SK-N-SH (cell line): Measurements from ENCODE around the gene UNK. TPM values are rescaled to one million over a fixed set of nuclear protein-coding genes. Genes with fewer than 3 reads are reported as not detected.
A peak's percentile ranks its signal among the peaks of the same experiment; 100 is the strongest.

Source experiments
- CTCF ChIA-PET: fragments of 300-600, 350-600 bp; formaldehyde crosslinking; extraction: SDS; loops from one replicate; lab custom pipeline; 2021; lab: Yijun Ruan, JAX
- POLR2A ChIA-PET: fragments of 350-600 bp; sonication (Branson Sonifier 250); formaldehyde crosslinking; extraction: SDS; loops from one replicate; lab custom pipeline; 2020; ENCODE audit warnings: antibody characterized with exemption, inconsistent platforms; lab: Yijun Ruan, JAX
- DNase-seq: peaks from one replicate; pipeline ENCODE4 v3.0.0; 2012
- H2AFZ ChIP-seq: fragments of 200-600 bp; sonication (generic); 2 replicates; pipeline ENCODE4 v1.8.1; 2016; ENCODE audit warnings: antibody characterized with exemption, mild to moderate bottlenecking, low read depth
- H3F3A ChIP-seq: fragments of 200-600 bp; sonication (generic); replicated peaks from 2 replicates; pipeline ENCODE3; 2016; ENCODE audit warnings: antibody characterized with exemption, mild to moderate bottlenecking; ENCODE audit not compliant: insufficient read depth
- H3K27ac ChIP-seq, 2 experiments: fragments of 200-500 bp in 1 of 2; fragments of 200-600 bp in 1 of 2; sonication (Bioruptor generic) in 1 of 2; sonication (generic), shearing (Covaris generic) in 1 of 2; 2 replicates each; pipeline versions ENCODE4 v1.5.1 to v1.6.1; 2014 to 2016; ENCODE audit warnings: low read depth in 2 of 2, inconsistent platforms in 1 of 2, low read length in 1 of 2, mild to moderate bottlenecking in 1 of 2, mixed read lengths in 1 of 2
- H3K27me3 ChIP-seq: fragments of 200-600 bp; sonication (generic), shearing (Covaris generic); 2 replicates; pipeline ENCODE4 v1.6.1; 2016; ENCODE audit warnings: mixed run types; ENCODE audit not compliant: insufficient read depth
- H3K36me3 ChIP-seq, 2 experiments: fragments of 200-500 bp in 1 of 2; fragments of 200-600 bp in 1 of 2; sonication (Bioruptor generic) in 1 of 2; sonication (generic) in 1 of 2; replicated peaks in 1 of 2; 2 replicates each; pipeline versions ENCODE3 to v1.5.1; 2014 to 2016; ENCODE audit warnings: low read length in 1 of 2, mild to moderate bottlenecking in 1 of 2; ENCODE audit not compliant: insufficient read depth in 2 of 2, control insufficient read depth in 1 of 2
- H3K4me1 ChIP-seq, 2 experiments: fragments of 200-500 bp in 1 of 2; fragments of 200-600 bp in 1 of 2; sonication (Bioruptor generic) in 1 of 2; sonication (generic), shearing (Covaris generic) in 1 of 2; 2 replicates each; pipeline versions ENCODE4 v1.5.1 to v1.6.1; 2014 to 2016; ENCODE audit warnings: low read depth in 1 of 2, low read length in 1 of 2, mixed run types in 1 of 2; ENCODE audit not compliant: insufficient read depth in 2 of 2, control insufficient read depth in 1 of 2
- H3K4me2 ChIP-seq: fragments of 200-600 bp; sonication (generic), shearing (Covaris generic); 2 replicates; pipeline ENCODE4 v1.6.1; 2017; ENCODE audit warnings: mixed run types
- H3K4me3 ChIP-seq, 2 experiments: fragments of 200-500 bp in 1 of 2; fragments of 200-600 bp in 1 of 2; sonication (Bioruptor generic) in 1 of 2; sonication (generic), shearing (Covaris generic) in 1 of 2; 2 replicates each; pipeline versions ENCODE4 v1.5.1 to v1.8.1; 2014 to 2016; ENCODE audit warnings: low read depth in 2 of 2, inconsistent platforms in 1 of 2, low read length in 1 of 2, mild to moderate bottlenecking in 1 of 2, mixed read lengths in 1 of 2, moderate library complexity in 1 of 2
- H3K79me2 ChIP-seq: fragments of 200-600 bp; sonication (generic); 2 replicates; pipeline ENCODE4 v1.8.1; 2017; ENCODE audit warnings: mild to moderate bottlenecking; ENCODE audit not compliant: insufficient read depth
- H3K9ac ChIP-seq: fragments of 200-600 bp; sonication (generic); 2 replicates; pipeline ENCODE4 v1.6.1; 2017; ENCODE audit warnings: mixed run types
- H3K9me2 ChIP-seq: fragments of 200-600 bp; sonication (generic); 2 replicates; pipeline ENCODE4 v1.6.1; 2017; ENCODE audit warnings: mixed run types
- H3K9me3 ChIP-seq: fragments of 200-600 bp; sonication (generic); 2 replicates; pipeline ENCODE4 v1.6.1; 2017; ENCODE audit warnings: mixed run types, mild to moderate bottlenecking, moderate library complexity
- H4K20me1 ChIP-seq: fragments of 200-600 bp; sonication (generic); 2 replicates; pipeline ENCODE4 v1.6.1; 2017; ENCODE audit warnings: mild to moderate bottlenecking, mixed run types; ENCODE audit not compliant: insufficient read depth
- CHD2 ChIP-seq: fragments of 150-350 bp; IDR thresholded peaks from 2 replicates; pipeline ENCODE4 v1.6.1; 2018; ENCODE audit warnings: low read length; ENCODE audit not compliant: partially characterized antibody
- ELF1 ChIP-seq: IDR thresholded peaks from 2 replicates; pipeline ENCODE4 v1.4.0; 2012
- EP300 ChIP-seq, 2 experiments: IDR thresholded peaks; 2 replicates each; pipeline versions ENCODE4 v1.4.0 to v1.6.1; 2012; ENCODE audit warnings: borderline replicate concordance in 1 of 2, low read depth in 1 of 2, low read length in 1 of 2
- FOSL2 ChIP-seq: IDR thresholded peaks from 2 replicates; pipeline ENCODE4 v1.4.0; 2012; ENCODE audit warnings: low read depth, mild to moderate bottlenecking, moderate library complexity, borderline replicate concordance
- FOXJ3 ChIP-seq: sonication (generic); formaldehyde crosslinking; IDR thresholded peaks from 2 replicates; pipeline ENCODE4 v1.5.1; 2020; ENCODE audit warnings: mild to moderate bottlenecking, missing genetic modification reagents
- GABPA ChIP-seq: IDR thresholded peaks from 2 replicates; pipeline ENCODE4 v1.4.0; 2012; ENCODE audit warnings: low read depth, mild to moderate bottlenecking
- IRF3 ChIP-seq: fragments of 150-350 bp; IDR thresholded peaks from 2 replicates; pipeline ENCODE4 v1.6.1; 2016; ENCODE audit warnings: mild to moderate bottlenecking, low read depth, low read length
- MXI1 ChIP-seq: IDR thresholded peaks from 2 replicates; pipeline ENCODE4 v1.6.1; 2012; ENCODE audit warnings: mild to moderate bottlenecking, low read depth, low read length, improper control_type of control experiment
- NFIC ChIP-seq: IDR thresholded peaks from 2 replicates; pipeline ENCODE4 v1.4.0; 2012; ENCODE audit warnings: borderline replicate concordance
- POLR2AphosphoS5 ChIP-seq: IDR thresholded peaks from 2 replicates; pipeline ENCODE4 v1.6.1; 2012; ENCODE audit warnings: low read depth, low read length
- RAD21 ChIP-seq: IDR thresholded peaks from 2 replicates; pipeline ENCODE4 v1.6.1; 2012; ENCODE audit warnings: mild to moderate bottlenecking, low read length
- REST ChIP-seq: IDR thresholded peaks from 2 replicates; pipeline ENCODE4 v1.6.1; 2012; ENCODE audit warnings: mild to moderate bottlenecking, low read depth, low read length, moderate library complexity
- SMC3 ChIP-seq: IDR thresholded peaks from 2 replicates; pipeline ENCODE4 v1.6.1; 2012; ENCODE audit warnings: low read depth, low read length, improper control_type of control experiment
- TCF12 ChIP-seq: IDR thresholded peaks from 2 replicates; pipeline ENCODE4 v1.4.0; 2012
- TEAD4 ChIP-seq: IDR thresholded peaks from 2 replicates; pipeline ENCODE4 v1.4.0; 2012; ENCODE audit warnings: mild to moderate bottlenecking, borderline replicate concordance; ENCODE audit not compliant: insufficient read depth
- USF1 ChIP-seq: IDR thresholded peaks from 2 replicates; pipeline ENCODE4 v1.4.0; 2012; ENCODE audit warnings: low read depth, borderline replicate concordance
- ZBTB33 ChIP-seq: IDR thresholded peaks from 2 replicates; pipeline ENCODE4 v1.4.0; 2012; ENCODE audit warnings: low read depth, borderline replicate concordance
- WGBS: methylation state at CpG from one replicate; pipeline ENCODE4 v1.1.6; 2017; ENCODE audit warnings: low lambda C conversion rate; 5-methylcytosine and 5-hydroxymethylcytosine counted together
- polyA plus RNA-seq, 3 experiments: library from polyadenylated mRNA; depleted of rRNA; stranded (reverse); fragments of >200 nt; gene quantifications; 2 replicates each; pipeline ENCODE4 v1.2.3, GENCODE V29; 2012
- TF ChIP-seq, protein P1 (sequence below): fragments of 200-600 bp; sonication (generic); IDR thresholded peaks from 2 replicates; pipeline ENCODE4 v1.6.1; 2017; ENCODE audit warnings: antibody characterized with exemption, mild to moderate bottlenecking, moderate library complexity
- TF ChIP-seq, protein P2 (sequence below): IDR thresholded peaks from 2 replicates; pipeline ENCODE4; 2012
- TF ChIP-seq, protein P3 (sequence below): IDR thresholded peaks from 2 replicates; pipeline ENCODE4 v1.4.0; 2012; ENCODE audit warnings: low read depth

UNK gene
- polyA plus RNA-seq, 1 of the 3 experiments (the other 2 are of a cell fraction): 24.8 TPM

- Histone ChIP-seq H3K27me3 (no peaks in the 10 kb centered on the region), H3K9me2 (no peaks in the 10 kb centered on the region), H3K4me3 (peak overlapping the region; percentile 52 to 65), H3K9me3 (no peaks in the 10 kb centered on the region), H3K79me2 (no peaks in the 10 kb centered on the region), H2AFZ (peak overlapping the region; percentile 93), H3K36me3 (no peaks in the 10 kb centered on the region), H3F3A (peaks cover 13% of the 10 kb centered on the region), H4K20me1 (no peaks in the 10 kb centered on the region), H3K9ac (peak overlapping the region; percentile 46), H3K4me1 (peaks cover 0 to 39% of the 10 kb centered on the region in 2 experiments; a peak in 1 of 4 replicates), H3K4me2 (peak overlapping the region; percentile 85), H3K27ac (peak overlapping the region in 1 of 2 experiments; percentile 35; a peak in 1 of 4 replicates)
- ChIA-PET CTCF (interaction anchor here (0.6 to 31.4 kb wide), 82 partner anchors 9 to 431 kb away, joined by 3 to 1370 read pairs (median 5); partner anchors contain the start of genes GALK1, ITGB4, MRPL38 and RECQL5), POLR2A (interaction anchor here (0.6 to 4.2 kb wide), 11 partner anchors 8 to 142 kb away, joined by 3 to 52 read pairs (median 7); partner anchors contain the start of genes GALK1 and UNK)
- DNase-seq: peak; percentile 98
- WGBS: 56% methylated on average over 13 of the region's 76 CpGs
- TF ChIP-seq MXI1 (peak; percentile 81), CHD2 (no peak), REST (0 out of 2 replicates have a peak, but pooled peaks have one; percentile 33), RAD21 (peak; percentile 49), NFIC (no peak), TEAD4 (no peak), IRF3 (no peak), SMC3 (peak; percentile 50), TCF12 (no peak), GABPA (no peak), USF1 (peak; percentile 96), FOXJ3 (CRISPR knock-in tag) (no peak), ELF1 (no peak), FOSL2 (no peak), ZBTB33 (no peak), POLR2AphosphoS5 (peak; percentile 50; the same call in 1 of the 2 replicates), EP300 (IDR thresholded peaks at IDR 0.05; ENCODE audit: borderline replicate concordance in 1 of 2, low read depth in 1 of 2, low read length in 1 of 2) (no peak; a peak in 1 of 4 replicates)
- TF ChIP-seq, protein P1, sequence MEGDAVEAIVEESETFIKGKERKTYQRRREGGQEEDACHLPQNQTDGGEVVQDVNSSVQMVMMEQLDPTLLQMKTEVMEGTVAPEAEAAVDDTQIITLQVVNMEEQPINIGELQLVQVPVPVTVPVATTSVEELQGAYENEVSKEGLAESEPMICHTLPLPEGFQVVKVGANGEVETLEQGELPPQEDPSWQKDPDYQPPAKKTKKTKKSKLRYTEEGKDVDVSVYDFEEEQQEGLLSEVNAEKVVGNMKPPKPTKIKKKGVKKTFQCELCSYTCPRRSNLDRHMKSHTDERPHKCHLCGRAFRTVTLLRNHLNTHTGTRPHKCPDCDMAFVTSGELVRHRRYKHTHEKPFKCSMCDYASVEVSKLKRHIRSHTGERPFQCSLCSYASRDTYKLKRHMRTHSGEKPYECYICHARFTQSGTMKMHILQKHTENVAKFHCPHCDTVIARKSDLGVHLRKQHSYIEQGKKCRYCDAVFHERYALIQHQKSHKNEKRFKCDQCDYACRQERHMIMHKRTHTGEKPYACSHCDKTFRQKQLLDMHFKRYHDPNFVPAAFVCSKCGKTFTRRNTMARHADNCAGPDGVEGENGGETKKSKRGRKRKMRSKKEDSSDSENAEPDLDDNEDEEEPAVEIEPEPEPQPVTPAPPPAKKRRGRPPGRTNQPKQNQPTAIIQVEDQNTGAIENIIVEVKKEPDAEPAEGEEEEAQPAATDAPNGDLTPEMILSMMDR: peak; percentile 73
- TF ChIP-seq, protein P2, sequence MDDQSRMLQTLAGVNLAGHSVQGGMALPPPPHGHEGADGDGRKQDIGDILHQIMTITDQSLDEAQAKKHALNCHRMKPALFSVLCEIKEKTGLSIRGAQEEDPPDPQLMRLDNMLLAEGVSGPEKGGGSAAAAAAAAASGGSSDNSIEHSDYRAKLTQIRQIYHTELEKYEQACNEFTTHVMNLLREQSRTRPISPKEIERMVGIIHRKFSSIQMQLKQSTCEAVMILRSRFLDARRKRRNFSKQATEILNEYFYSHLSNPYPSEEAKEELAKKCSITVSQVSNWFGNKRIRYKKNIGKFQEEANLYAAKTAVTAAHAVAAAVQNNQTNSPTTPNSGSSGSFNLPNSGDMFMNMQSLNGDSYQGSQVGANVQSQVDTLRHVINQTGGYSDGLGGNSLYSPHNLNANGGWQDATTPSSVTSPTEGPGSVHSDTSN: no peak
- TF ChIP-seq, protein P3, sequence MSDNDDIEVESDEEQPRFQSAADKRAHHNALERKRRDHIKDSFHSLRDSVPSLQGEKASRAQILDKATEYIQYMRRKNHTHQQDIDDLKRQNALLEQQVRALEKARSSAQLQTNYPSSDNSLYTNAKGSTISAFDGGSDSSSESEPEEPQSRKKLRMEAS: peak; percentile 96
These were observed 30.9 kb upstream of the UNK start for GRCh38 chr17:75753514-75754377.
